Eye (tissue), 1 donor: ENCODE results near the gene RBPJ.

Experiments
- DNase-seq: peaks from one replicate; pipeline ENCODE4 v3.0.0-alpha.2; 2015

Gene RBPJ

GRCh38 chr4:26463386-26463785 lies 142.6 kb downstream of the RBPJ start:
- no peak for DNase-seq

GRCh38 chr4:26464420-26465095 lies 143.7 kb downstream of the RBPJ start:
- no peak for DNase-seq

- DNase-seq: no peak
These were observed 145.9 kb downstream of the RBPJ start for GRCh38 chr4:26466578-26467270.

GRCh38 chr4:26467724-26468123 lies 146.9 kb downstream of the RBPJ start:
- DNase-seq: no peak

GRCh38 chr4:26468283-26468949 lies 147.6 kb downstream of the RBPJ start:
- DNase-seq: no peak

- no peak for DNase-seq
These were observed 148.2 kb downstream of the RBPJ start for GRCh38 chr4:26468977-26469376.

- no peak for DNase-seq
These were observed 151.1 kb downstream of the RBPJ start for GRCh38 chr4:26471890-26472289.

- no peak for DNase-seq
These were observed 153.1 kb downstream of the RBPJ start for GRCh38 chr4:26473893-26474292.

- DNase-seq: no peak
These were observed 153.7 kb downstream of the RBPJ start for GRCh38 chr4:26474551-26474950.

- no peak for DNase-seq
These were observed 154.9 kb downstream of the RBPJ start for GRCh38 chr4:26475716-26476115.

GRCh38 chr4:26476545-26476944 lies 155.7 kb downstream of the RBPJ start:
- DNase-seq: no peak

- no peak for DNase-seq
These were observed 157.5 kb downstream of the RBPJ start for GRCh38 chr4:26478330-26478729.

GRCh38 chr4:26482508-26483462 lies 162.0 kb downstream of the RBPJ start:
- DNase-seq: no peak

GRCh38 chr4:26484032-26484515 lies 163.3 kb downstream of the RBPJ start:
- no peak for DNase-seq

- DNase-seq: no peak
These were observed 163.7 kb downstream of the RBPJ start for GRCh38 chr4:26484516-26484915.
